GM18519 (cell line): ENCODE data around the gene ELFN1.

Experiments
- ATAC-seq: cut with Tn5 transposase; IDR thresholded peaks from one replicate; pipeline ENCODE4 v1.9.1; 2021; ENCODE audit warnings: mild to moderate bottlenecking, moderate library complexity; ENCODE audit not compliant: unreplicated experiment, low FRiP score

Gene ELFN1

GRCh38 chr7:1662101-1662500 is 8.0 kb upstream of the ELFN1 start:
- ATAC-seq, result no peak

DNA sequence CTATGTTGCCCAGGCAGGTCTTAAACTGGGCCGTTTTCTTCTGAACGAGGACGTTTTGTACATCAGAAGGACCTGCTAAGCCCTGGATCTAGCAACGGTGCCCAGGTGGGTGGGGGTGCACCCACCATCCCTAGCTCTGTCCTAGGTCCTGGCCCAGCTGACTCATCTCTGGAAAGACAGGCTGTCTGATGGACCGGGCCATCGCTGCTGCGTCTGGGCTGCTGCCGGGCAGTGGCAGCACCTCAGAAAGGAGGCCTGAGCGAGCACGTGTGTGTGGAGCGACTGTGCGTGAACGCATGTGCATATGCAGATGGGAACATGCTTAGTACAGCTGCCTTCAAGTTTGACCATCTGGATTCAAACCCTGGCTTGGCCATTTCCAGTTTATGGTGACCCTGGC is 7.3 kb upstream of the ELFN1 start:
- no peak for ATAC-seq

- ATAC-seq, result no peak
These were observed 6.9 kb upstream of the ELFN1 start for GRCh38 chr7:1663223-1663622.

DNA sequence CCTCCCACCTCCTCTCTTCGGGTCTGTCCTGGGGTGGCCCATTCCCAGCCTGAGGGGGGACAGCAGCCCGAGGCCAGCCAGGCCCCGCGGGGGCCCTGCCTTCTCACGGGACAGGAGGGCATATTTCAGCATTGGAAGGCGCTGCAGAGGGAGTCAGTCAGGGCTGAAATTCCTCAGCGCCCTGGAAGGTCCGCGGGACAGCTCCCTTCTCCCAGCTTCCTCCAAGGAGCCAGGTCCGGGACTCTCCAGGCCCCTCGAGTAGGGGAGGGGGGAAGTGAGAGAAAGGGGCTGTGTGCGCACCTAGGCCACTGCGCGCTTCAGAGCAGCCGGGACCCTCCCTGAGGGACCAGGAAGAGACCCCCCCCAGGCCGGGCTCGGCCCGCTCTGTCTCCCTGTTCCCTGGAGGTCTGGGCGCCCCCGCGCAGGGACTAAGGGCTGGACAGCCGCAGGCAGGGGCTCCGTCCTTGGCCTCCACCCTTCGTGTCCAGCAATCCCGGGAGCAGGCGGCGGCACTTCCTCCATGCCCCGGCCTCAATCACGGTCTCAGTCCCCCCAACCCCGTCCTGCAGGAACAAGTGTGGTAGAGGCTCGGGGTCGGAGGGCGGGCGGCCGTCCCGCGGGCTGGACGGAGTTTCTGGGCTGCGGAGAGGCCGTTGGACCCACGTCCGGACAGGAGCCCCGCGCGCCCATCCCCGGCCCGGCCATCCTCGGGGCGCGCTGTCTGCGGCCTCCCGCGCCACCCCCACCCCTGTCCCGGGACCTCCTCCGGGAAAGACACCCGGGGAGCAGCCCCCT is 6.0 kb upstream of the ELFN1 start:
- no peak for ATAC-seq

DNA sequence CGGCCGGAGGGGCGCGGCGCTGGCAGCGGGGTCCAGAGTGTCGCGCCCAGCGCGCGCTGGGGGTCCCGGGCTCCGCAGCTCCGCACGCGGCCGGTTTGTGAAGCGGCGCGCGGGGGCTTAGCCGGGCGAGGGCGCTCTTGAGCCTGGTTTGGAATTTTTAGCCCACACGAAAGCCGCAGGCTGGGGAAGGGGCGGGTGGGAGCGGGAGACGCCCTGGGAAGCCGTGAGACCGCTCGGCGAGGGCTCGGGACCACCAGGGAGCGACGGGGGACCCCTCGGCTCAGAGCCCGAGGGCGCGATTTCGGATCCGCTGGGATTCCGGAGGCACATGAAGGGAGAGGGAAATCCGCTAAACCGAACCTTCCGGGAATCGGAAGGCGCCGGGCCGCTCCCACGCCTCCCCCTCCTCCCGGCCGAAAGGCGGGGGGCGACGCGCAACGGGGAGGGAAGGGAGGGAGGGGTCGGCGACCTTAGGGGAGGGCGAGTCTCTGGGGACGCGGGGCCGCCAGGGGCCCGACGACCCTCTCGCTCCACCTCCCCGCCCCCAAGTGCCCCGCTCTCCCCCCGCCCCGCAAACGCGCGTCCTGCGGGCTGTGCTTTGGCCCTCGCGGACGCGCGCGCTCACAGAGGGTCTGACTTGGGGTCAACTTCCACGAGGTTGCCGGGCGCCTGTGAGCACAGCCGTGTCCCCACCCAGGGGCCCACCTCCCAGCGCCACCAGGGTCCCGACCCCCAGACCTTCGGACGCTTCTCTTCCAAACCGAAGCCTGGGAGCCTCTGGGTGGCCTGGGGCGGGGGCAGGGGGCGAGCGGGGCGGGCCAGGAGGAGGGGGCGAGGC is 5.1 kb upstream of the ELFN1 start:
- ATAC-seq, result no peak

GRCh38 chr7:1665549-1666316 is 4.3 kb upstream of the ELFN1 start:
- no peak for ATAC-seq

GRCh38 chr7:1666317-1666822 is 3.7 kb upstream of the ELFN1 start:
- no peak for ATAC-seq

- no peak for ATAC-seq
These were observed 3.1 kb upstream of the ELFN1 start for GRCh38 chr7:1666823-1667565.

DNA sequence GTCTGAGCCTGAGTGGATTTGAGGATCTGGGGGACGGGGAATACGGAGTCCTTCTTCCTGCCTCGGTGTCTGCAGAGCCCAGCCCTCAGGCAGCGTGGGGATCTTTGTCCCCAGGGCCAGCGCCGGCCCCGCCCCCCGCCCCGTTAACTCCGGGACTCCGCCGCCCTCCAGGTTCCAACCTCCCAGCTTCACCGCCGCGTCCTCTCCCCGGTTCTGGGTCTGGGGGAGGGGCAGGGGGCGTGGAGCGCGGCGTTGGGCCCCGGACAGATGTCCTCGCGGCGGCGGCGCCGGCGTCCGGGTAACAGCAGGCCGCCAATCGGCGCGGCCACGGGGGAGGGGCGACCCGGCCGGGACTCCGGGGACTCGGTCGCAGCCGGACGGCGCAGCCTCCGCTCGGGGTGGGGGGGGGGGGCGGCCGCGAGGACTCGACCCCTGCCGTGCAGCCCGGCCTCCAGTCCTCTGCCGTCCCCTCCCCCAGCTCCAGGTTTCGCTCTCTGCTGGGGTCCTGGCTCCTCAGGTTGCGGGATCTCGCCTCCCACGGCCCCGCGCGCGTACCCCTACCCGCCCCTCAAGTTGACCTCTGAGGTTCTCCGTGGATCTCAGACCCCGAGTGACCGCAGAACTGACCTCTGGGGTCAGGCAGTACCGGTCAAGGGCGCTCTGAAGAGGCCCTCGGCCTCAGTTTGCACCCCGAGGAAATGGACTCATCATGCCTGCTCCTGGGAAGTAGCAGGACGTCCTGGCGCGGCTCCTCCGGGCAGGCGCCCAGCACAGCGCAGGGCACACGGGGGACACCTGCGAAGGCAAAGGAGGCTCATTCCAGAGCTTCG is 2.3 kb upstream of the ELFN1 start:
- no peak for ATAC-seq

DNA sequence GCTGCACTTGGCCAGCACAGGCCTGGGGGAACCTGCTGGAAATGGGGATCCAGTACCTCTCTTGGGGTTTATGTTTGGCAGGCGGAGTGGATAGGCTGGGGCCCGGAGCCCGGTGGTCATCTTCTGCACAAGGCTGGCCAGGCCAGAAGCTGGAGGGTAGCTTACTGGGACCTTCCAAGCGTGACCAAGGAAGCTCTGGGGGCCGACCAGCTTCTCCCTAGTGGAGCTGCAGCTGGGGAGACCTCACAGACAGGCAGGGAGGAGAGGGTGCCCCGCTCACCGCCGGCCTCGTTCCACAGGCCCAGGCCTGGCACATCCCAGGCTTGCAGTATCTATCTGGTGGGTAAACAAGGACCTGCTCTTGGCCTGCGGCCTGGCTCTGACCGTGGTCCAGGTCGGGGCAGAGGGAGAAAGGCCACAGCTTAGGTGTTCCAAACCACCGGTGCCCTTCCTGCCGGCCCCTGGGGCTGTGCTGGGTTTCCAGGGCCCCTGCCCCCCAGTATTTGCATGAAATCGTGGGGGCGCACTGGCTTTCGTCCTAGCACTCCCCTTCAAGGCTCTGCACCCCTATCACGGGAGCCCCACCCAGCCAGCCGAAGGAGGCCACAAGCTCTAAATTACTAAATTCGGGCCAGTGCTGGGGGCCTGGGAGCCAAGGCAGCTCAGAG is 1.5 kb upstream of the ELFN1 start:
- ATAC-seq, result no peak

- ATAC-seq, result no peak
These were observed 769 bp upstream of the ELFN1 start for GRCh38 chr7:1669064-1669951.

GRCh38 chr7:1670894-1671593 is 967 bp downstream of the ELFN1 start:
- ATAC-seq, result no peak

GRCh38 chr7:1671594-1672451 is 1.7 kb downstream of the ELFN1 start:
- no peak for ATAC-seq

- no peak for ATAC-seq
These were observed 2.9 kb downstream of the ELFN1 start for GRCh38 chr7:1672851-1673486.

- no peak for ATAC-seq
These were observed 3.6 kb downstream of the ELFN1 start for GRCh38 chr7:1673581-1674118.
